GM19193 (cell line): ENCODE results near the gene MINDY1.

Experiments used
- POLR2A ChIP-seq: IDR thresholded peaks from 4 replicates; pipeline ENCODE4 v1.6.1; 2011; ENCODE audit not compliant: insufficient read depth, insufficient read length; ENCODE audit errors: extremely low read depth

Gene MINDY1

DNA sequence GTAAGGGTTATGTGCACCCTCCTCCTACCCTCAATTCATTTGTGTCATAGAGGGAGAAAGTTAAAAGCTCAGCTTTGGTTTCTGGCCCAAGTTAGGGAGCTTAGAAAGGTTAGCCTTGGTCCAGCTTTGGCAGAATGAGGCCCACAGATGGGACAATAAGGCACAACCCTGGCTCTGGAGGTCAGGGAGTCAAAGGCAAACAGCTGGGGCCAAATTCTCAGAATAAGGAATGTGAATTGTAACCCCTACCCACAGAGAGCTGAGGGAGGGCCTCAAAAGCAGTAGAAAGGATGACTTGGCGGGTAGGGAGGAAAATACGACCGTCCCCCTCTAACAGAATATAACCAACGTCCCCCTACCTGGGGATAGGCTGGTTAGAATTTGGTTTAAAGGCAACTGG lies 41.1 kb downstream of the MINDY1 start:
- no peak for TF ChIP-seq POLR2A

DNA sequence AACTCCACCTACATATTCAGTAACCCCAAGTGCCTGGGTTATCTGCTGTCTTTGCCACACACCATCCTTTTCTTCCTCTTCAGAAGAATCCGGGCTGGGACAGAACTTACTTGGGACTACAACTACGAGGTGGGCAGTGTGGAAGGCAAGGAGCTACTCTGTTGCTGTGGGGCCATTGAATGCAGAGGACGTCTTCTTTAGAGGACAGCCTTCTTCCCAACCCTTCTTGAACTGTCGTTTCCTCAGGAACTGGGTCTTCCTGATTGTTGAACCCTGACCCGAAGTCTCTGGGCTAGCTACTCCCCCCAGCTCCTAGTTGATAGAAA lies 42.6 kb downstream of the MINDY1 start:
- no peak for TF ChIP-seq POLR2A

- TF ChIP-seq POLR2A, result no peak
Observed at GRCh38 chr1:150963321-150964163, 43.2 kb downstream of the MINDY1 start.

- no peak for TF ChIP-seq POLR2A
Observed at GRCh38 chr1:150961756-150962155, 44.9 kb downstream of the MINDY1 start.

GRCh38 chr1:150960646-150961045 lies 46.1 kb downstream of the MINDY1 start:
- no peak for TF ChIP-seq POLR2A

- TF ChIP-seq POLR2A, result no peak
Observed at GRCh38 chr1:150957666-150958065, 49.0 kb downstream of the MINDY1 start.

GRCh38 chr1:150955280-150955679 lies 51.4 kb downstream of the MINDY1 start:
- TF ChIP-seq POLR2A, result no peak

- TF ChIP-seq POLR2A, result no peak
Observed at GRCh38 chr1:150954708-150955107, 52.0 kb downstream of the MINDY1 start.
